ENCODE data around the gene SEL1L.

DNA sequence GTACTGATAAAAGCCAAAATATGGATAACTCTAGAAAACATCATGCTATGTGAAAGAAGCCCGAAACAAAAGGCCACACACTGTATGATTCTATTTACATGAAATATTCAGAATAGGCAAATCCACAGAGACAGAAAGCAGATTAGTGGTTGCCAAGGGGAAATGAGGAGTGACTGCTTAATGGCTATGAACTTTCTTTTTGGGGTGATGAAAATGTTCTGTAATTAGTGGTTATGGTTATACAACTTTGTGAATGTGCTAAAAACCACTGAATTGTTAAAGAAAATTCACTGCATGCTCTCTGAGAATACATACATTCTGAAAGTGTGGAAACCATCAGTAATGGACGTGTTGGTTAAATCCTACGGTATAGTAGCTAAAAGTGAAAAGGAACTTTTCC is 93.6 kb downstream of the SEL1L start:
- TF ChIP-seq CTCF (IDR thresholded peaks at IDR 0.05), result no peak
- TF ChIP-seq POLR2A (IDR thresholded peaks at IDR 0.05), result no peak

Measured in lower leg skin (tissue), 3 donors.